T-cell (primary cell): Measurements from ENCODE around the gene CENPM. TPM values are rescaled to one million over a fixed set of nuclear protein-coding genes. Genes with fewer than 3 reads are reported as not detected.

Source experiments
- ATAC-seq, 4 experiments: fragments of 200-7000 bp in 3 of 4; fragments of 150-1000 bp in 1 of 4; cut with Tn5 transposase; replicated peaks in 1 of 4; 1 replicate in 3 of 4; 2 replicates in 1 of 4; pipeline ENCODE4 v1.10.0; 2021; ENCODE audit warnings: moderate library complexity in 3 of 4, mild to moderate bottlenecking in 2 of 4, moderate number of reproducible peaks in 1 of 4
- CTCF ChIA-PET, 2 donors: fragments of 300-600 bp; sonication (Branson Sonifier 250); formaldehyde crosslinking; loops; one replicate each; lab custom pipeline; 2022; ENCODE audit warnings: antibody characterized with exemption in 2 of 2; lab: Charles Lee
- POLR2A ChIA-PET, 2 donors: fragments of 300-600 bp; sonication (Branson Sonifier 250); formaldehyde crosslinking; loops; one replicate each; lab custom pipeline; 2022; ENCODE audit warnings: antibody characterized with exemption in 2 of 2; lab: Charles Lee
- DNase-seq, 35 experiments: peaks; one replicate each; pipeline versions ENCODE4 v3.0.0 to v3.0.0-alpha.2; 2013 to 2023
- H3K27ac ChIP-seq: one replicate; pipeline ENCODE4 v1.5.1; 2013; ENCODE audit warnings: low read length
- H3K27me3 ChIP-seq, 2 experiments: replicated peaks in 1 of 2; 1 replicate in 1 of 2; 2 replicates in 1 of 2; pipeline versions ENCODE4 v1.6.1 to v1.7.0; 2013; ENCODE audit warnings: low read length in 1 of 2, mixed read lengths in 1 of 2; ENCODE audit not compliant: control insufficient read depth in 2 of 2, insufficient read depth in 2 of 2; ENCODE audit errors: extremely low read depth in 1 of 2
- H3K36me3 ChIP-seq, 2 donors: 1 replicate in 1 of 2; 2 replicates in 1 of 2; pipeline versions ENCODE4 v1.6.1 to v1.7.0; 2013; ENCODE audit warnings: low read length in 1 of 2; ENCODE audit not compliant: control insufficient read depth in 2 of 2, insufficient read depth in 1 of 2; ENCODE audit errors: extremely low read depth in 1 of 2
- H3K4me1 ChIP-seq, 2 experiments: 1 replicate in 1 of 2; 2 replicates in 1 of 2; pipeline versions ENCODE4 v1.6.1 to v1.7.0; 2013; ENCODE audit warnings: low read length in 2 of 2, mixed read lengths in 1 of 2; ENCODE audit not compliant: insufficient read depth in 2 of 2, control insufficient read depth in 1 of 2; ENCODE audit errors: extremely low read depth in 1 of 2
- H3K4me3 ChIP-seq, 2 donors: 1 replicate in 1 of 2; 2 replicates in 1 of 2; pipeline versions ENCODE4 v1.5.1 to v1.7.0; 2013; ENCODE audit warnings: mild to moderate bottlenecking in 2 of 2, low read length in 1 of 2, moderate library complexity in 1 of 2; ENCODE audit not compliant: control insufficient read depth in 1 of 2; ENCODE audit errors: extremely low read depth in 1 of 2
- H3K9me3 ChIP-seq: 2 replicates; pipeline ENCODE4 v1.7.0; 2013
- H3K27ac Mint-ChIP-seq, 2 donors: one replicate each; pipeline ENCODE4 v1.8.0; 2020 to 2021; ENCODE audit warnings: mild to moderate bottlenecking in 2 of 2, mixed read lengths in 2 of 2
- H3K27me3 Mint-ChIP-seq, 2 donors: one replicate each; pipeline ENCODE4 v1.8.0; 2021 to 2022; ENCODE audit warnings: mixed read lengths in 2 of 2
- H3K36me3 Mint-ChIP-seq: one replicate; pipeline ENCODE4 v1.8.0; 2021; ENCODE audit warnings: mixed read lengths
- H3K4me1 Mint-ChIP-seq, 3 donors: one replicate each; pipeline ENCODE4 v1.8.0; 2020 to 2022; ENCODE audit warnings: mixed read lengths in 3 of 3, mild to moderate bottlenecking in 1 of 3
- H3K4me3 Mint-ChIP-seq, 3 donors: one replicate each; pipeline ENCODE4 v1.8.0; 2020 to 2022; ENCODE audit warnings: mild to moderate bottlenecking in 3 of 3, mixed read lengths in 3 of 3, moderate library complexity in 3 of 3
- H3K9me3 Mint-ChIP-seq, 3 donors: one replicate each; pipeline ENCODE4 v1.8.0; 2020 to 2022; ENCODE audit warnings: mixed read lengths in 3 of 3
- WGBS: methylation state at CpG from one replicate; pipeline ENCODE4 v1.1.5; 2013; ENCODE audit warnings: missing lambda C conversion rate; ENCODE audit not compliant: insufficient coverage; 5-methylcytosine and 5-hydroxymethylcytosine counted together
- total RNA-seq, 35 experiments: library from RNA in 6 of 35; stranded (reverse) in 6 of 35; fragments of 120-200 nt in 1 of 35; gene quantifications; one replicate each; pipeline versions ENCODE4 v1.2.1 to v1.2.4 and lab custom pipeline; 2013 to 2026

The CENPM gene
- total RNA-seq, 5 donors from 2014 or later (not counting 1 experiment from before 2014, with no cell fraction given): 5.1 to 16.7 (median 7.9) TPM

DNA sequence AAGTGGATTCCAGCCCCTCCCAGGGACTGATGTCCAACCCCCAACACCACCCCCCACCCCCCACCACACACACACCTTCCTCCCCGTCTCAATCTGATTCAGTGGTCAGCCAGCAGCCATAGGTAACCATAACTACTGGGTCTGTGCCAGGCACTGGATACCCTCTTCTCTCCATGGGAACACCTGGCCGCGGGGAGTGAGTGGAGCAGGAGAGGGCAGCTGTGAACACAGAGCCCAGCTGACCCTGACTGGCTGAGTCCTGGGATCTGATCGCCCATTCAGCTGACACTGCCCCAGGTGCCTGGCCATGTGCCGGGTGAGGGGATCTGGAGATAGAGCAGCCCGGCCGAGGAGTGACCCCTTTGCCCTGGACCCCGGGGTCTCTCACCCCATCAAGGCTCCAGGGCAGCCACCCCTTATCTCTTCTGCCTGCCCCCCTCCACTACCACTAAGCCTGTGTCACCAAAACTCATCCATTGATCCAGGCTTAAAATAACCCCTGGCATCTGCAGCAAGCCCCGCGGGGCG lies 29.5 kb downstream of the CENPM start:
- Mint-ChIP-seq H3K4me1 (peaks cover 22 to 31% (median 23%) of the 10 kb centered on the region in 3 donors), H3K9me3 (no peaks in the 10 kb centered on the region), H3K4me3 (no peak overlapping the region), H3K27me3 (peaks cover 15 to 28% of the 10 kb centered on the region in 2 donors), H3K27ac (no peak overlapping the region), H3K36me3 (no peaks in the 10 kb centered on the region)
- DNase-seq: no peak
- H3K27ac ChIP-seq: no peak overlapping the region
- H3K27me3 ChIP-seq: peaks cover 11 to 60% of the 10 kb centered on the region in 2 experiments
- 95% methylated on average over 7 of the region's 11 CpGs for WGBS
- CTCF ChIA-PET: no interaction called here
- no peaks in the 10 kb centered on the region for H3K36me3 ChIP-seq
- no peak overlapping the region for H3K4me3 ChIP-seq
- POLR2A ChIA-PET: interaction anchor here in 1 of 2 donors (0.6 kb wide), 1 partner anchor 55 kb away, joined by 5 read pairs; no protein-coding TSS in a partner anchor
- H3K9me3 ChIP-seq: no peaks in the 10 kb centered on the region
- H3K4me1 ChIP-seq: peaks cover 5 to 47% of the 10 kb centered on the region in 2 experiments
- no peak for ATAC-seq

DNA sequence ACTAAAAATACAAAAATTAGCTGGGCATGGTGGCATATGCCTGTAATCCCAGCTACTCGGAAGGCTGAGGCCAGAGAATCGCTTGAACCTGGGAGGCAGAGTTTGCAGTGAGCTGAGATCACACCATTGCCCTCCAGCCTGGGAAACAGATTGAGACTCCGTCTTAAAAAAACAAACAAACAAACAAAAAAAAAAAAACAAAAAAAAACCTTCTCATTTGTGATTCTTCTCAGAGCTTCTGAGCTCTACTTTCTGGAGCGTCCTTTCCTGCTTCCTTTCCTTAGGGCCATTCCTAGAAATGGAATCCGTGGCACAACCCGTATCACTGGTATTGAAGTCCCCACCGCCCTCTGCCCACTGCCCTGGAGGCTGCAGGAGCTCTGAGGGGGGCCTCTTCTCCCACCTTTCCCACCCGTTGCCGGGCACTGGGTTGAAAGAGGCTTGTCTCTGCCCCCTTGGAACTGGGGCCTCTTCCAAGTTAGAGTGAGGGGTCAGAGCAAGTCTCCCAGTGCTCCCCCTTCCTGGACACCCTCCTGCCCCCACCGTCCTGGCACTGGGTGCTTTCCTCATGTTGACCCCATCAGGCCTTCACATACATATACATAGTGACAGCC lies 30.1 kb downstream of the CENPM start:
- Mint-ChIP-seq H3K4me1 (peaks cover 23 to 33% (median 23%) of the 10 kb centered on the region in 3 donors), H3K36me3 (no peaks in the 10 kb centered on the region), H3K9me3 (no peaks in the 10 kb centered on the region), H3K27ac (no peak overlapping the region), H3K4me3 (peak overlapping the region in 1 of 3 donors; percentile 61), H3K27me3 (peaks cover 20 to 34% of the 10 kb centered on the region in 2 donors)
- WGBS: 100% methylated on average over 3 of the region's 10 CpGs
- no peaks in the 10 kb centered on the region for H3K36me3 ChIP-seq
- ChIA-PET CTCF (no interaction called here), POLR2A (interaction anchor here (0.6 kb wide), 2 partner anchors 28 to 54 kb away, joined by 4 to 5 read pairs; no protein-coding TSS in a partner anchor)
- H3K4me3 ChIP-seq: no peak overlapping the region
- H3K27me3 ChIP-seq: peaks cover 11 to 66% of the 10 kb centered on the region in 2 experiments
- no peak overlapping the region for H3K27ac ChIP-seq
- peaks cover 5 to 47% of the 10 kb centered on the region in 2 experiments for H3K4me1 ChIP-seq
- DNase-seq (no peak), ATAC-seq (no peak)
- no peaks in the 10 kb centered on the region for H3K9me3 ChIP-seq

DNA sequence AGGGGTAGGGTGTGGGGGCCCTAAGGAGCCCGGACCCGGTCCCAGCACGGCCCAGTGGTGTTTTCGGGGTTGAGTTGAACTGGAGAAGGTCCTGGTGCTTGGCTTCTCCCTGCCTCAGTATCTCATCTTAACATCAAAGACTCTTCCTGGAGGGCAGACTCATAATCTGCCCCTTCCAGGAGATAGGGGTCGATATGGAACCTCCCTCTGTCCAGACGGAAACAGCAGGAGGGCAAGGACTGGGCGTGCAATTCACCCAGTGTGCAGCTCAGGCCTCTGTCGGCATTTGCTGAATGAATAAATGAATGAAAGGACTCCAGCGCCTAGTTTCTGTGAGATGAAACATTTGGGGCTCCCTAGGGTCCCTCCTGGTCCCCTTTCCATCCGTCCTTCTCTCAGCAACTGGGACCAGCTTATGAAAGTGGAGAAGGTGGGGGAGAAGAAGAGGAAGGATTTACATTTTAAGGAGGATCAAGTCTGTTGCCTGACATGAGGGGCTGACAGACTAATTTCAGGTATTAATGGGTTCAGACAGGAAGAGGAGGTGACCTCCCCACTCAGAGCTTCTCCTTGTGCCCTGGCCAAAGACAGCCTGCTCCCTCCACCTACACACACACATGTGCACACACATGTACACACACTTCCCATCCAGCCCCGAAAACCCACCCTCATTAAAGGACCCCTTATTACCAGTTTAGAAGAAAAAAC lies 31.0 kb downstream of the CENPM start:
- H3K27ac ChIP-seq: no peak overlapping the region
- H3K27ac Mint-ChIP-seq: no peak overlapping the region
- WGBS: 59% methylated on average over 4 of the region's 11 CpGs

DNA sequence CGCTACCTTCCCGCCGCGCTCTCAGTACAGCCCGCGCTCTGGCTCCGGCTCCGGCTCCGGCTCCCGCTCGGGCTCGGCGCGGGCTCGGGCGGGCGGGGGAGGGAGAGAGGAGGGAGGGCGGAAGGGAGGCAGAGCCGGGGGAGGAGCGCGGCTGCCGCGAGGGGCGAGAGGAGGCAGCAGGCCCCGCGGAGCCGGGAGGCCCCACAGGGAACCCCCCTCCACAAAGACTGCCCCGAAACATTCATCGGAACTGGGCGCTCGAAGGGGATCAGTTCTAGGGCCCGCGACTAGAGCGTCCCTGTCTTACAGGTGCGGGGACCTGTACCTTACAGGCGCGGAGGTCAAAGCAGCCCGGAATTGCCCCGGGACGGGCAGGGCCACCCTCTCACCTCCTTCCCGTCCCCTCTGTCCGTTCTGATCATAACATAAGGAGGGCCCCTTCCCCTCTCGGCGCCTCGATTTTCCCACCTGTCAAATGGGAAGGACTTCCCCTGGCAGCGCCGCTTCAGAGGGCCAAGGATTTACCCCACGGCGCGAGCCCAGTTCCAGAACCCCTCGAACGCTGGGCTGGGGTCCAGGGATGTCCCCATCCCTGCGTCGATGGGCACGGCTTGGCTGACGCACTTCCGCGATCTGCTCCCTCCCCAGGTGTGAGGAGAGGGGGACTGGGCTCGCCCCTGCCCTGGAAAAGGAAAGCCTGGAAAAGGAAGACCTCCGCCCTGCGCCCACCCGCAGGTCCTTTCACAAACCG lies 31.7 kb downstream of the CENPM start, which contains the start of gene SHISA8:
Gene SHISA8, minus strand, starts transcription at position 40 of the 751 bp plus-strand sequence. CDS start 407 bp downstream, outside the sequence.
- DNase-seq (peak; percentile 29 to 75 (median 57)), ATAC-seq (peak; percentile 65 to 72 (median 69))
- Mint-ChIP-seq H3K27ac (no peak within 1 kb of the TSS), H3K9me3 (no peaks in the 10 kb centered on the region), H3K27me3 (peaks cover 27 to 41% of the 10 kb centered on the region in 2 donors), H3K4me3 (peak within 1 kb of the TSS; percentile 50 to 61 (median 50)), H3K36me3 (no peaks in the 10 kb centered on the region), H3K4me1 (peaks cover 25 to 35% (median 25%) of the 10 kb centered on the region in 3 donors)
- ChIA-PET POLR2A (interaction anchor here (0.6 to 0.7 kb wide), 2 partner anchors 84 to 381 kb away, joined by 5 to 10 read pairs; no protein-coding TSS in a partner anchor), CTCF (interaction anchor here (0.7 to 1.3 kb wide), 2 partner anchors 10 to 25 kb away, joined by 5 to 6 read pairs; no protein-coding TSS in a partner anchor)
- WGBS: 18% methylated on average over 27 of the region's 63 CpGs
- H3K4me1 ChIP-seq: peaks cover 13 to 56% of the 10 kb centered on the region in 2 experiments
- H3K4me3 ChIP-seq: peak within 1 kb of the TSS; percentile 35 to 39
- H3K36me3 ChIP-seq: no peaks in the 10 kb centered on the region
- no peak within 1 kb of the TSS for H3K27ac ChIP-seq
- H3K27me3 ChIP-seq: peaks cover 11 to 81% of the 10 kb centered on the region in 2 experiments
- no peaks in the 10 kb centered on the region for H3K9me3 ChIP-seq

More for the DNA sequence above, 31.0 kb downstream of the CENPM start:
- Mint-ChIP-seq H3K36me3 (no peaks in the 10 kb centered on the region), H3K4me3 (peak overlapping the region; percentile 50 to 61 (median 50)), H3K27me3 (peaks cover 27 to 41% of the 10 kb centered on the region in 2 donors), H3K9me3 (no peaks in the 10 kb centered on the region), H3K4me1 (peaks cover 25 to 38% (median 29%) of the 10 kb centered on the region in 3 donors)
- POLR2A ChIA-PET: interaction anchor here in 1 of 2 donors (0.6 kb wide), 1 partner anchor 29 kb away, joined by 4 read pairs; no protein-coding TSS in a partner anchor
- Histone ChIP-seq H3K36me3 (no peaks in the 10 kb centered on the region), H3K9me3 (no peaks in the 10 kb centered on the region), H3K27me3 (peaks cover 11 to 75% of the 10 kb centered on the region in 2 experiments), H3K4me3 (peak overlapping the region in 1 of 2 donors; percentile 15), H3K4me1 (peaks cover 8 to 52% of the 10 kb centered on the region in 2 experiments)
- DNase-seq (no peak), ATAC-seq (no peak)
- CTCF ChIA-PET: no interaction called here

DNA sequence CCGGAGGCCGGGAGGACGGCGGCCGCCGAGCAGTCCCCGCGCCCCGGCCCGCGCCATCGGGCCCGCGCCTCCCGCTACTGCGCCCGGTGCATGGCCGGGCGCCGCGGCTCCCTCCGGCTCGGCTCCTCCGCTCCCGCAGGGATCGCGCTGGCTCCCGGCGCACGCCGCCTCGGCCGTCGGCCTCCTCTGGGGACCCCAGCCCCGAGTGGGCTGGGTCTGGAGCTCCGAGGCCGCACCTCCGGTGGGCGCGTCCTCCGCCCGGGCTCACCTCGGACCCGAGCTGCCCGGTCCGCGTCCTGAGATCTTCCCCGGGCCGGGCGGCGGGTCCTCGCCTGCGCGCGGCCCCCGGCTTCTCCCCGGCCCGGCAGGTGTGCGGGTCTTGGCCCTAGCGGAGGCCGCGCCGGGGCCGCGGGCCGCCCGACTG lies 32.3 kb downstream of the CENPM start:
- peaks cover 11 to 80% of the 10 kb centered on the region in 2 experiments for H3K27me3 ChIP-seq
- H3K4me3 ChIP-seq: peak overlapping the region in 1 of 2 donors; percentile 35
- no peaks in the 10 kb centered on the region for H3K36me3 Mint-ChIP-seq
- no peaks in the 10 kb centered on the region for H3K9me3 ChIP-seq
- no peak overlapping the region for H3K27ac ChIP-seq
- H3K27ac Mint-ChIP-seq: no peak overlapping the region
- WGBS: 3% methylated on average over 67 of the region's 67 CpGs
- H3K4me1 ChIP-seq: peaks cover 13 to 53% of the 10 kb centered on the region in 2 experiments
- H3K4me3 Mint-ChIP-seq: peak overlapping the region in 1 of 3 donors; percentile 61
- H3K9me3 Mint-ChIP-seq: no peaks in the 10 kb centered on the region
- POLR2A ChIA-PET: interaction anchor here (0.6 to 0.7 kb wide), 2 partner anchors 84 to 381 kb away, joined by 5 to 10 read pairs; no protein-coding TSS in a partner anchor
- CTCF ChIA-PET: interaction anchor here (0.7 to 1.3 kb wide), 2 partner anchors 10 to 26 kb away, joined by 5 to 6 read pairs; no protein-coding TSS in a partner anchor
- peaks cover 24 to 35% (median 25%) of the 10 kb centered on the region in 3 donors for H3K4me1 Mint-ChIP-seq
- peaks cover 27 to 41% of the 10 kb centered on the region in 2 donors for H3K27me3 Mint-ChIP-seq
- no peaks in the 10 kb centered on the region for H3K36me3 ChIP-seq
- peak; percentile 7 to 17 (median 10) for ATAC-seq
- no peak for DNase-seq
